Fibroblast of villous mesenchyme (primary cell): ENCODE data around the gene POLR2L. TPM values are rescaled to one million over a fixed set of nuclear protein-coding genes. Genes with fewer than 3 reads are reported as not detected.

ENCODE experiments used
- DNase-seq: peaks from one replicate; pipeline ENCODE4 v3.0.0-alpha.2; 2010; ENCODE audit warnings: low read depth
- H3K4me3 ChIP-seq: 2 replicates; pipeline ENCODE4 v1.5.1; 2011; ENCODE audit warnings: low read depth, mild to moderate bottlenecking, low read length
- total RNA-seq: library from RNA; depleted of rRNA; stranded (reverse); fragments of >200 nt; gene quantifications from 2 replicates; pipeline ENCODE4 v1.2.3, GENCODE V29; 2012
- TF ChIP-seq, protein P1 (sequence below): IDR thresholded peaks from 2 replicates; pipeline ENCODE4 v1.5.1; 2012; ENCODE audit warnings: low read depth, mild to moderate bottlenecking, low read length; ENCODE audit not compliant: insufficient read depth

POLR2L gene
- 92.4 and 120 TPM in 2 replicates for total RNA-seq

DNA sequence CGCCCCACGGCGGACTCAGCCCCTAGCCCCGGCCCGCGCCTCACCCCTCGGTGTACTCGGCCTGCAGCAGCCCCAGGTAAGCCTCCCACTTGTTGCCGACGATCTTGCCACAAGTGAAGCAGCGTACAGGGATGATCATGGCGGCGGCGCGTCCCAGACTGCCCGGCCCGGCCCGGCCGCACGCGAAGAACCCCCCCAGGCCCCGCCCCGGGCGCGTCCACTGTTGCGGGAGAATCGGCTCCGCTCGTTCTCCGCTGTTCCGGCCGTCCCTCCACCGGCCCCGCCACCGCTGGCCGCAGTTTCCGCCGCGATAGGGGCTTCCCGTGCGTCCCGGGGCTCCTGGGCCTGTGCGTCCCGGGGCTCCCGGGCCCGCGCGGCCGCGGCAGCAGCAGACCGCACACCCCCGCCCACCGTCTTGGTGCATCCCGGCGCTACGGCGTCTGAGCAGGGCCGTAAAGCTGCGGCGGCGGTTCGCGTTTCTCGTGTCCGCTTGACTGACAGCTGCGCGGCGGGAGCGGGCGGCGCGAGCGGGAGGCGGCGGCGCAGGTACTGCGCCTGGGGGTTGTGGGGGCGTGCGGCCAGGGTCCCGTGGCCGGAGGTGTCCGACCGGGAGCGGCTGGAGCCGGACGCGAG is at the start of gene POLR2L, which contains the start of gene TSPAN4:
TSS of gene POLR2L (minus strand) at position 160 of the 633 bp plus-strand sequence. CDS start at position 139, 21 bp downstream.
TSS of gene TSPAN4 (plus strand) at position 483 of the 633 bp plus-strand sequence. CDS start 7,453 bp downstream, outside the sequence.
- TF ChIP-seq, protein P1, sequence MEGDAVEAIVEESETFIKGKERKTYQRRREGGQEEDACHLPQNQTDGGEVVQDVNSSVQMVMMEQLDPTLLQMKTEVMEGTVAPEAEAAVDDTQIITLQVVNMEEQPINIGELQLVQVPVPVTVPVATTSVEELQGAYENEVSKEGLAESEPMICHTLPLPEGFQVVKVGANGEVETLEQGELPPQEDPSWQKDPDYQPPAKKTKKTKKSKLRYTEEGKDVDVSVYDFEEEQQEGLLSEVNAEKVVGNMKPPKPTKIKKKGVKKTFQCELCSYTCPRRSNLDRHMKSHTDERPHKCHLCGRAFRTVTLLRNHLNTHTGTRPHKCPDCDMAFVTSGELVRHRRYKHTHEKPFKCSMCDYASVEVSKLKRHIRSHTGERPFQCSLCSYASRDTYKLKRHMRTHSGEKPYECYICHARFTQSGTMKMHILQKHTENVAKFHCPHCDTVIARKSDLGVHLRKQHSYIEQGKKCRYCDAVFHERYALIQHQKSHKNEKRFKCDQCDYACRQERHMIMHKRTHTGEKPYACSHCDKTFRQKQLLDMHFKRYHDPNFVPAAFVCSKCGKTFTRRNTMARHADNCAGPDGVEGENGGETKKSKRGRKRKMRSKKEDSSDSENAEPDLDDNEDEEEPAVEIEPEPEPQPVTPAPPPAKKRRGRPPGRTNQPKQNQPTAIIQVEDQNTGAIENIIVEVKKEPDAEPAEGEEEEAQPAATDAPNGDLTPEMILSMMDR, result no peak
- H3K4me3 ChIP-seq, result peak within 1 kb of the TSS; percentile 86
- peak; percentile 90 for DNase-seq

DNA sequence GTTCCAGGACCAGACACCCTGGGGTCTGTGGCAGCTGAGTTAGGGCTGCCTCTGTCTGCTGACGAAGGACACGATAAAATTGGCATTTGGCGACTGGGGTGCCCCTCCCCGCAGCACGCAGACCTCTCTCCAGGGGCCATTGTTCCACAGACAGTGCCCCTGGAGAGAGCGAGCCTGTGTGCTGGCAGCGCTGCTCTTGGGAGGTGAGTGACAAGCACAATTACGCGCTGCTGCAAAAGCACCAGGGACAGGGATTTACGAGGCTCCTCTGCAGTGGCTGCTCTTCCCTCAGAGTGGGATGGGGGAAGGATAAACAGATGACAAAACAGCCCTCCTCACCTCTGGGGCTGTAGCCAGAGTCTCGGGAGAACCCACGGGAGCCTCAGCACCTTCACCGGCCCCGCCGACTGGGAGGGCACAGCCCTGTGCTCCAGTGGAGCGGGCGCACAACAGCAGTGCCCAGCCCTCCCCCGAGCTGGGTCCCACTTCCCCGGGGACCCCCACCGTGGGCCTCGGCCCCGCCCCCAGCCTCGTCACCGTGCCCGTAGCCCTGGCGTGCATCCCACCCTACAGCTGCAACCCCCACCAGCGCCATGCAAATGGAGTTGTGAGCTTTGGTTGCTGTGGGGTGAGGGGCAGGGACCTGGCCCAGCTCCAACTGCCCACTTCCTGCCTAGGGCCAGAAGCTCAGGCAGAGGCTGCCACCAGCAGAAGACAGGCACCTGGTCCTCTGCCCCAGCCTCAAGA is 48.6 kb upstream of the POLR2L start:
- TF ChIP-seq, protein P1, result no peak
- no peak overlapping the region for H3K4me3 ChIP-seq
- no peak for DNase-seq

DNA sequence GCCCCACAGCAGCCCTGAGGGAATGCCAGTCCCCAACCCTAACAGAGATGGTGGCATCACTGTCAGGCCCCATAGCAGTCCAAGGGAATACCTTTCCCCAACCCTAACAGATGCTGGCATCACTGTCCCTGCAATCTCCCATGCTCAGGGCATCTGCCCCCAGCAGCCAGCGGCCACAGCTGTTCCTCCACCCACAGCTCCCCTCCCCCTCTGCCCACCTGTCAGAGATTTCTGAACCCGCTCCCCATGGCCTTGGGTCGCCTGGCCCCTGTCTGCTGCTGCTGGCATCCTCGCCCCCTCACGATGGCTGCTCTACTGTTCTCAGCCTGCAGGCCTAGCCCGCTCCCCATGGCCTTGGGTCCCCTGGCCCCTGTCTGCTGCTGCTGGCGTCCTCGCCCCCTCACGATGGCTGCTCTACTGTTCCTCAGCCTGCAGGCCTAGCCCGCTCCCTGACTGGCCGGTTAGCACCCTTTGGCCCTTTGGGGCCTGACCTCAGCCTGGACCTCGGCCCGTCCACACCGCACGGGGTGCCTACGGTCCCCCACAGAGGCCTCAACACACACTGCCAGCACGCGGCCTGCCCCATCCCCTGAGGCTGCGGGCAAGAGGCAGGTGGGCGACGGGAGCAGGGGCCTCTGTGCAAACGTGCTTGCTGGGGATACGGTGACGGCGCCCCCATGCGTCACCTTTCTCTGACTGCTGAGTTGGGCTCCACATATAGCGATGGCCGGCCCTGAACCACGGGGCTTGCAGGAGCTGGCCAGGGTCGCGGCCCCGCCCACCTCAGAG is 47.6 kb upstream of the POLR2L start:
- TF ChIP-seq, protein P1, result no peak
- no peak for DNase-seq
- no peak overlapping the region for H3K4me3 ChIP-seq

DNA sequence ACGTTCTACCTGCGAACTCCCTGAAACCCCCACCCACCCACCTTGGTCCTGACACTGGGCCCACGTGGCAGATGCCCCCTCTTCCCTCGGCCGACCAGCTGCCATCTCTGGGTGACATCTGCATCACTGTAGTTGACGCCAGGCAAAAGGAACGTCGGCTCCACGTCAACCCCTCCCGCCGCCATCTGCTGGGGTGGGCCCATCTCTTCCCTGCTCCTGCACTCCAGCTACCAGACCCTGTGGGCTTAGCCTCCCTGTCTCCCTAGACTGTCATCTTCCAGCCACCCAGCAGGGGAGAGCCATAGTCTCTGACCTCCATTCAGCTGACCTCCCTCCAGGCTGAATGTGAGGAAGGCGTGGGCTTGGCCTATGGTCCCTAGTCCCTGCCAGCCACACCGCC is 46.9 kb upstream of the POLR2L start:
- no peak for DNase-seq
- no peak overlapping the region for H3K4me3 ChIP-seq
- TF ChIP-seq, protein P1, result no peak

DNA sequence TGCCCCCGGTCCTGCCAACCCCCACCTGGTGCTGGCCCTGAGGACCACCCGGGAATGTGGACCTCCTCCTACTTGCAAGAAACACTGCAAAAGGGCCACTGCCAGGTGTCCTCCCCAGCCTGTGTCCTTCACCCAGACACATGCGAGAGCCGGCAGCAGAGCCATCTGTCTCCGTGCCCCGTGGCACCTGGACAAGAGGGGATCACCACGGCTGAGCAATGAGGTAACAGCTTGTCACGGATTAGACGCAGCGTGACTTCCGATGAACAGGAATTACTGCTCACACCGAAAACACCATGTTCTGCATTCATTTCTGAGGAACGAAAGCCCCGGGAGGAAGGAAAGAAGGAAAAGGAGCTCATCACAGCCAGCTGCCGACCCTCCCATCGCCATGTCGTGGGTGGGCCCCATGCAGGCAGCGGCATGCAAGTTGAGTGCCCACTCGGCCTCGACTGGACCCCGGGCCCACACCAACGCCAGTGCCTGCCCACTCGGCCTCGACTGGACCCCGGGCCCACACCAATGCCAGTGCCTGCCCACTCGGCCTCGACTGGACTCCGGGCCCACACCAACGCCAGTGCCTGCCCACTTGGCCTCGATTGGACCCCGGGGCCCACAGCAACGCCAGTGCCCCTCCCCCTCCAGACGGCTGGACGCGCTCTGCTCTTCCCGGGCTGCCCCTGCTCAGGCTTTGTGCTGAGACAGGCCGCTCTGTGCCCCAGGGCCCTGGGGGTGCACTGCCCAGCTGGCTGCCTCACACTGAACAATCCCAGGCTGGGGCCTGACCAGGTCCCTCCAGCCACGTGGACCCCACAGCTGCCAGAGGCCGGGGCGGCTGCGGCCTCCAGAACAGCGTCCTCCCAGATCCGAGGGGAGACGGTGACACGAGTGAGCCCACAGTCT is 46.2 kb upstream of the POLR2L start:
- no peak for DNase-seq
- H3K4me3 ChIP-seq, result no peak overlapping the region
- TF ChIP-seq, protein P1, result no peak

DNA sequence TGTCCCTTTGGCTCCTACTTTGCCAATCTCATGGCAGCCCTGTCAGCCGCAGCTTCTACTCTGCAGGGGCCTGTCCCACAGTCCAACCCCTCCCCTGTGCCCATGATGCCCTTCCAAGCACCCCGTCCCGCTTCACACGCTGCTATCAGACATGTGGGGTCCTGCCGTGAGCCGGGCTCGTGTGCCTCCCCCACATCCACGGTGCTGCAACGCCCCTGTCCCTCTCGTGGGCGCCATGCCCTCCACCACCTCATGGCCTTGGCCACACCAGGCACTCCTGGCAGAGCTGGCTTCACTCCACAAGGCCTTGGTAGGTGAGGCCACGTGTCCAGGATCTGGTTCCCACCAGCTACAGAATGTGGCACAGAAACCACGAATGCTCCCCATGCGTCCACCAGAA is 45.3 kb upstream of the POLR2L start:
- TF ChIP-seq, protein P1, result no peak
- DNase-seq, result no peak
- no peak overlapping the region for H3K4me3 ChIP-seq
